Liver (tissue), 9 donors: ENCODE data around the gene ABCB9. TPM values are rescaled to one million over a fixed set of nuclear protein-coding genes. Genes with fewer than 3 reads are reported as not detected.

Experiments used
- DNase-seq: peaks from one replicate; pipeline ENCODE4 v3.0.0-alpha.2; 2017; ENCODE audit warnings: low spot score
- H3K27ac ChIP-seq, 2 donors: one replicate each; pipeline ENCODE4 v1.7.0; 2013; ENCODE audit warnings: inconsistent platforms in 2 of 2, low read length in 2 of 2, control low read depth in 1 of 2, low read depth in 1 of 2, mild to moderate bottlenecking in 1 of 2
- H3K27me3 ChIP-seq, 4 donors: one replicate each; pipeline versions ENCODE4 v1.6.1 to v1.7.0; 2013; ENCODE audit warnings: low read length in 3 of 4, inconsistent platforms in 1 of 4, mild to moderate bottlenecking in 1 of 4, moderate library complexity in 1 of 4; ENCODE audit not compliant: control insufficient read depth in 4 of 4, insufficient read depth in 4 of 4
- H3K36me3 ChIP-seq, 4 donors: one replicate each; pipeline versions ENCODE4 v1.6.1 to v1.7.0; 2013; ENCODE audit warnings: low read length in 3 of 4, mild to moderate bottlenecking in 3 of 4, low read depth in 1 of 4, moderate library complexity in 1 of 4; ENCODE audit not compliant: control insufficient read depth in 4 of 4, insufficient read depth in 3 of 4
- H3K4me1 ChIP-seq, 4 donors: one replicate each; pipeline versions ENCODE4 v1.6.1 to v1.7.0; 2013; ENCODE audit warnings: low read length in 3 of 4, mild to moderate bottlenecking in 3 of 4, moderate library complexity in 1 of 4; ENCODE audit not compliant: control insufficient read depth in 4 of 4, insufficient read depth in 4 of 4
- H3K4me3 ChIP-seq, 3 donors: one replicate each; pipeline versions ENCODE4 v1.6.1 to v1.7.0; 2013; ENCODE audit warnings: low read length in 3 of 3, control low read depth in 1 of 3, low read depth in 1 of 3, mild to moderate bottlenecking in 1 of 3
- H3K9ac ChIP-seq, 2 donors: one replicate each; pipeline ENCODE4 v1.7.0; 2013; ENCODE audit warnings: low read length in 2 of 2, mild to moderate bottlenecking in 2 of 2, moderate library complexity in 2 of 2, control low read depth in 1 of 2, low read depth in 1 of 2
- H3K9me3 ChIP-seq, 4 donors: one replicate each; pipeline versions ENCODE4 v1.6.1 to v1.7.0; 2013; ENCODE audit warnings: low read length in 3 of 4; ENCODE audit not compliant: control insufficient read depth in 4 of 4
- EGR1 ChIP-seq, 2 donors: IDR thresholded peaks; 2 replicates each; pipeline ENCODE4 v1.6.1; 2016 to 2018; ENCODE audit warnings: antibody characterized with exemption in 2 of 2, low read depth in 2 of 2
- GABPA ChIP-seq, 2 donors: IDR thresholded peaks in 1 of 2; conservative IDR thresholded peaks in 1 of 2; 2 replicates each; pipeline ENCODE4 v1.6.1; 2016; ENCODE audit warnings: antibody characterized with exemption in 2 of 2, mild to moderate bottlenecking in 1 of 2, moderate library complexity in 1 of 2
- HNF4G ChIP-seq: IDR thresholded peaks from 2 replicates; pipeline ENCODE4 v1.6.1; 2016; ENCODE audit warnings: antibody characterized with exemption
- JUND ChIP-seq, 2 donors: IDR thresholded peaks; 2 replicates each; pipeline ENCODE4 v1.6.1; 2016; ENCODE audit warnings: antibody characterized with exemption in 2 of 2
- NR2F2 ChIP-seq: IDR thresholded peaks from 2 replicates; pipeline ENCODE4 v1.6.1; 2016; ENCODE audit warnings: antibody characterized with exemption
- TAF1 ChIP-seq: conservative IDR thresholded peaks from 2 replicates; pipeline ENCODE4 v1.6.1; 2016; ENCODE audit warnings: antibody characterized with exemption, mild to moderate bottlenecking
- YY1 ChIP-seq: IDR thresholded peaks from 2 replicates; pipeline ENCODE4 v1.6.1; 2016; ENCODE audit warnings: antibody characterized with exemption, mild to moderate bottlenecking
- WGBS: extraction: QIAGEN DNeasy Blood & Tissue Kit; methylation state at CpG from one replicate; pipeline ENCODE4 v1.1.7; 2013; 5-methylcytosine and 5-hydroxymethylcytosine counted together
- polyA plus RNA-seq, 2 donors: library from polyadenylated mRNA; stranded (reverse) in 1 of 2; unstranded in 1 of 2; fragments of 200-250 nt in 1 of 2; fragments of >200 nt in 1 of 2; fragmentation: Nextera tagmentation in 1 of 2; extraction: Ambion mirVana in 1 of 2; gene quantifications; one replicate each; pipeline versions ENCODE4 v1.2.1 to v1.2.3, GENCODE V29; 2013 to 2015
- total RNA-seq, 2 donors: library from RNA; depleted of rRNA; stranded (reverse); fragments of >200 nt; gene quantifications; one replicate each; pipeline ENCODE4 v1.2.3, GENCODE V29; 2014
- TF ChIP-seq, protein P1 (sequence below): IDR thresholded peaks from 2 replicates; pipeline ENCODE4 v1.6.1; 2016; ENCODE audit warnings: antibody characterized with exemption, mild to moderate bottlenecking
- TF ChIP-seq, protein P2 (sequence below): IDR thresholded peaks from 2 replicates; pipeline ENCODE4 v1.6.1; 2016; ENCODE audit warnings: antibody characterized with exemption
- TF ChIP-seq, protein P3 (sequence below): IDR thresholded peaks from 2 replicates; pipeline ENCODE4 v1.6.1; 2016; ENCODE audit warnings: antibody characterized with exemption
- donor health status: healthy.
- donor health status: healthy.
- donor health status: healthy.
- donor health status: healthy.
- donor health status: healthy.

ABCB9 gene
- total and polyA plus RNA-seq, 4 donors = 0.29 to 3.3 (median 1.3) TPM

DNA sequence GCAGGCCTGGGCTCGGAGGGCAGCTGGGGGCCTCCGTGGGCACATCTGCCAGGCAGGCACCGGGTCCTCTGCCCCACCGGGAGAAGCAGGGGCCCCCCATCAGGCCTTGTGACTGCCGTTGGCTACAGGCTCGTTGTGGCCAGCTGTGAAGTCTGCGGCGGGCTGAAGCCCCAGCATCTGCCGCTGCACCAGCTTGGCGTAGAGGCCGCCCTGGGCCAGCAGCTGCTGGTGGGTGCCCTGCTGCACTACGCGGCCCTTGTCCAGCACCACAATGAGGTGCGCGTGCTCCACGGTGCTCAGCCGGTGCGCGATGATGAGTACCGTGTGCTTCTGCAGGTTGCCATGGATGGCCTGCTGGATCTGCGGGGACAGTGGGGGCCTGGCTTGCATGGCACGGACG lies 36.5 kb downstream of the ABCB9 start:
- Histone ChIP-seq H3K36me3 (no peaks in the 10 kb centered on the region), H3K9ac (no peak overlapping the region), H3K9me3 (no peaks in the 10 kb centered on the region), H3K4me1 (peaks cover 2 to 9% (median 4%) of the 10 kb centered on the region in 4 donors), H3K27me3 (no peaks in the 10 kb centered on the region), H3K4me3 (no peak overlapping the region), H3K27ac (no peak overlapping the region)
- 97% methylated on average over 23 of the region's 23 CpGs for WGBS
- DNase-seq = no peak
- TF ChIP-seq HNF4G (no peak), JUND (IDR thresholded peaks at IDR 0.05) (no peak)
- TF ChIP-seq, protein P1, sequence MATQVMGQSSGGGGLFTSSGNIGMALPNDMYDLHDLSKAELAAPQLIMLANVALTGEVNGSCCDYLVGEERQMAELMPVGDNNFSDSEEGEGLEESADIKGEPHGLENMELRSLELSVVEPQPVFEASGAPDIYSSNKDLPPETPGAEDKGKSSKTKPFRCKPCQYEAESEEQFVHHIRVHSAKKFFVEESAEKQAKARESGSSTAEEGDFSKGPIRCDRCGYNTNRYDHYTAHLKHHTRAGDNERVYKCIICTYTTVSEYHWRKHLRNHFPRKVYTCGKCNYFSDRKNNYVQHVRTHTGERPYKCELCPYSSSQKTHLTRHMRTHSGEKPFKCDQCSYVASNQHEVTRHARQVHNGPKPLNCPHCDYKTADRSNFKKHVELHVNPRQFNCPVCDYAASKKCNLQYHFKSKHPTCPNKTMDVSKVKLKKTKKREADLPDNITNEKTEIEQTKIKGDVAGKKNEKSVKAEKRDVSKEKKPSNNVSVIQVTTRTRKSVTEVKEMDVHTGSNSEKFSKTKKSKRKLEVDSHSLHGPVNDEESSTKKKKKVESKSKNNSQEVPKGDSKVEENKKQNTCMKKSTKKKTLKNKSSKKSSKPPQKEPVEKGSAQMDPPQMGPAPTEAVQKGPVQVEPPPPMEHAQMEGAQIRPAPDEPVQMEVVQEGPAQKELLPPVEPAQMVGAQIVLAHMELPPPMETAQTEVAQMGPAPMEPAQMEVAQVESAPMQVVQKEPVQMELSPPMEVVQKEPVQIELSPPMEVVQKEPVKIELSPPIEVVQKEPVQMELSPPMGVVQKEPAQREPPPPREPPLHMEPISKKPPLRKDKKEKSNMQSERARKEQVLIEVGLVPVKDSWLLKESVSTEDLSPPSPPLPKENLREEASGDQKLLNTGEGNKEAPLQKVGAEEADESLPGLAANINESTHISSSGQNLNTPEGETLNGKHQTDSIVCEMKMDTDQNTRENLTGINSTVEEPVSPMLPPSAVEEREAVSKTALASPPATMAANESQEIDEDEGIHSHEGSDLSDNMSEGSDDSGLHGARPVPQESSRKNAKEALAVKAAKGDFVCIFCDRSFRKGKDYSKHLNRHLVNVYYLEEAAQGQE = no peak
- TF ChIP-seq, protein P2, sequence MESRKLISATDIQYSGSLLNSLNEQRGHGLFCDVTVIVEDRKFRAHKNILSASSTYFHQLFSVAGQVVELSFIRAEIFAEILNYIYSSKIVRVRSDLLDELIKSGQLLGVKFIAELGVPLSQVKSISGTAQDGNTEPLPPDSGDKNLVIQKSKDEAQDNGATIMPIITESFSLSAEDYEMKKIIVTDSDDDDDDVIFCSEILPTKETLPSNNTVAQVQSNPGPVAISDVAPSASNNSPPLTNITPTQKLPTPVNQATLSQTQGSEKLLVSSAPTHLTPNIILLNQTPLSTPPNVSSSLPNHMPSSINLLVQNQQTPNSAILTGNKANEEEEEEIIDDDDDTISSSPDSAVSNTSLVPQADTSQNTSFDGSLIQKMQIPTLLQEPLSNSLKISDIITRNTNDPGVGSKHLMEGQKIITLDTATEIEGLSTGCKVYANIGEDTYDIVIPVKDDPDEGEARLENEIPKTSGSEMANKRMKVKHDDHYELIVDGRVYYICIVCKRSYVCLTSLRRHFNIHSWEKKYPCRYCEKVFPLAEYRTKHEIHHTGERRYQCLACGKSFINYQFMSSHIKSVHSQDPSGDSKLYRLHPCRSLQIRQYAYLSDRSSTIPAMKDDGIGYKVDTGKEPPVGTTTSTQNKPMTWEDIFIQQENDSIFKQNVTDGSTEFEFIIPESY = no peak

DNA sequence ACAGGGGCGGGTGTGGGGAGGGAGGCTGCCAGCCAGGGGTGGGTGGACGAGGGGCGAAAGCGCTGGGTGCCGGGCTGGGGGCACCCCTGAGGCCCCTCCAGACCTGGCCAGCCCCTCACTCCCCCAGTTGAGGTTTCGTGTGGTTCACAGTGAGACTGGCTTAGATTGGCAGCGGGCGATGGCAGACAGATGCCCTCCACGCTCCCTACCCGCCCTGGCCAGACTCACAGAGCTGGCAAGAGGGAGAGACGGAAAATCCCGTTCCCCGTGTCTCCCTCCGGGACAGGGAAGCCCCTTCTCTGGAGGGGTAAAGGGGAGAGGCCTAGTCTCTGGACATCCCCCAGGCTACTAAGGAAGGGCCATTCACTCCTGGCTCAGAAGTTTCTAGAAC lies 37.1 kb downstream of the ABCB9 start:
- H3K4me1 ChIP-seq = peaks cover 2 to 9% (median 4%) of the 10 kb centered on the region in 4 donors
- WGBS = 79% methylated on average over 14 of the region's 14 CpGs
- no peaks in the 10 kb centered on the region for H3K36me3 ChIP-seq
- no peak overlapping the region for H3K27ac ChIP-seq
- H3K9me3 ChIP-seq = no peaks in the 10 kb centered on the region
- no peaks in the 10 kb centered on the region for H3K27me3 ChIP-seq
- no peak for DNase-seq
- no peak overlapping the region for H3K4me3 ChIP-seq
- H3K9ac ChIP-seq = no peak overlapping the region
- TF ChIP-seq TAF1 = no peak
- TF ChIP-seq YY1 = no peak
- TF ChIP-seq, protein P3, sequence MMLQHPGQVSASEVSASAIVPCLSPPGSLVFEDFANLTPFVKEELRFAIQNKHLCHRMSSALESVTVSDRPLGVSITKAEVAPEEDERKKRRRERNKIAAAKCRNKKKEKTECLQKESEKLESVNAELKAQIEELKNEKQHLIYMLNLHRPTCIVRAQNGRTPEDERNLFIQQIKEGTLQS = no peak
- TF ChIP-seq NR2F2 = no peak
- no peak for TF ChIP-seq GABPA (IDR thresholded peaks at IDR 0.05 in 1 of 2, conservative IDR thresholded peaks at IDR 0.05 in 1 of 2)
- TF ChIP-seq, protein P2 = no peak
- TF ChIP-seq EGR1 (IDR thresholded peaks at IDR 0.05; ENCODE audit: low read depth in 2 of 2) = no peak
